ENCODE data around the gene ARHGEF11.
A peak's percentile ranks its signal among the peaks of the same experiment; 100 is the strongest.
"Not testable (repeated sequence)": the region's sequence is repeated elsewhere in the genome, so short reads cannot be mapped to it uniquely, and the experiment has no call there.

ARHGEF11 gene

GRCh38 chr1:156930483-156930882 is 115.1 kb downstream of the ARHGEF11 start:
- no peak for DNase-seq (ENCODE audit: low spot score)

GRCh38 chr1:156929596-156930238 is 115.8 kb downstream of the ARHGEF11 start:
- DNase-seq (ENCODE audit: low spot score): no peak

GRCh38 chr1:156928043-156928602 is 117.4 kb downstream of the ARHGEF11 start:
- DNase-seq (ENCODE audit: low spot score): no peak

GRCh38 chr1:156927215-156928042 is 118.1 kb downstream of the ARHGEF11 start:
- DNase-seq (ENCODE audit: low spot score): peak; percentile 90

- DNase-seq (ENCODE audit: low spot score): not testable (repeated sequence)
Measured at GRCh38 chr1:156926695-156927094, 118.8 kb downstream of the ARHGEF11 start.

- no peak for DNase-seq (ENCODE audit: low spot score)
Measured at GRCh38 chr1:156926175-156926574, 119.4 kb downstream of the ARHGEF11 start.

GRCh38 chr1:156925154-156926010 is 120.2 kb downstream of the ARHGEF11 start:
- DNase-seq (ENCODE audit: low spot score): no peak

- DNase-seq (ENCODE audit: low spot score): no peak
Measured at GRCh38 chr1:156924478-156925153, 120.9 kb downstream of the ARHGEF11 start.

- no peak for DNase-seq (ENCODE audit: low spot score)
Measured at GRCh38 chr1:156923670-156924477, 121.7 kb downstream of the ARHGEF11 start.

- DNase-seq (ENCODE audit: low spot score): no peak
Measured at GRCh38 chr1:156922986-156923669, 122.4 kb downstream of the ARHGEF11 start.

- DNase-seq (ENCODE audit: low spot score): no peak
Measured at GRCh38 chr1:156921053-156921529, 124.5 kb downstream of the ARHGEF11 start.

GRCh38 chr1:156920233-156921052 is 125.1 kb downstream of the ARHGEF11 start, which contains the start of gene LRRC71:
Gene LRRC71 (plus strand): TSS chr1:156920632. CDS start chr1:156920804, 172 bp downstream.
- peak; percentile 96 for DNase-seq (ENCODE audit: low spot score)

GRCh38 chr1:156914440-156914856 is 131.1 kb downstream of the ARHGEF11 start:
- DNase-seq (ENCODE audit: low spot score): no peak

- DNase-seq (ENCODE audit: low spot score): no peak
Measured at GRCh38 chr1:156913809-156914387, 131.6 kb downstream of the ARHGEF11 start.

GRCh38 chr1:156912861-156913808 is 132.4 kb downstream of the ARHGEF11 start:
- no peak for DNase-seq (ENCODE audit: low spot score)

- no peak for DNase-seq (ENCODE audit: low spot score)
Measured at GRCh38 chr1:156912310-156912709, 133.2 kb downstream of the ARHGEF11 start.

GRCh38 chr1:156911577-156912298 is 133.8 kb downstream of the ARHGEF11 start:
- no peak for DNase-seq (ENCODE audit: low spot score)
